ENCODE results near the gene MATN1.

Gene MATN1

GRCh38 chr1:30745156-30745833 is 21.9 kb upstream of the MATN1 start:
- H3K4me1 ChIP-seq (ENCODE audit: control insufficient read depth, insufficient read depth, low read length, poor library complexity, severe bottlenecking) = peaks cover 94% of the 10 kb centered on the region
- H3K36me3 ChIP-seq (ENCODE audit: control insufficient read depth, insufficient read depth, low read length) = peaks cover 27% of the 10 kb centered on the region
- H3K27ac ChIP-seq (ENCODE audit: insufficient read depth, low read length, poor library complexity, severe bottlenecking) = peak overlapping the region; percentile 93
- H3K4me3 ChIP-seq (ENCODE audit: insufficient read depth, low read depth, low read length, poor library complexity, severe bottlenecking) = peak overlapping the region; percentile 33
- DNase-seq = peak in 1 of 3 donors; percentile 17
- H3K9me3 ChIP-seq (ENCODE audit: control insufficient read depth, low read length) = no peaks in the 10 kb centered on the region
- no peaks in the 10 kb centered on the region for H3K27me3 ChIP-seq (replicated peaks; ENCODE audit: control insufficient read depth, insufficient read depth, low read length, poor library complexity, severe bottlenecking)

DNA sequence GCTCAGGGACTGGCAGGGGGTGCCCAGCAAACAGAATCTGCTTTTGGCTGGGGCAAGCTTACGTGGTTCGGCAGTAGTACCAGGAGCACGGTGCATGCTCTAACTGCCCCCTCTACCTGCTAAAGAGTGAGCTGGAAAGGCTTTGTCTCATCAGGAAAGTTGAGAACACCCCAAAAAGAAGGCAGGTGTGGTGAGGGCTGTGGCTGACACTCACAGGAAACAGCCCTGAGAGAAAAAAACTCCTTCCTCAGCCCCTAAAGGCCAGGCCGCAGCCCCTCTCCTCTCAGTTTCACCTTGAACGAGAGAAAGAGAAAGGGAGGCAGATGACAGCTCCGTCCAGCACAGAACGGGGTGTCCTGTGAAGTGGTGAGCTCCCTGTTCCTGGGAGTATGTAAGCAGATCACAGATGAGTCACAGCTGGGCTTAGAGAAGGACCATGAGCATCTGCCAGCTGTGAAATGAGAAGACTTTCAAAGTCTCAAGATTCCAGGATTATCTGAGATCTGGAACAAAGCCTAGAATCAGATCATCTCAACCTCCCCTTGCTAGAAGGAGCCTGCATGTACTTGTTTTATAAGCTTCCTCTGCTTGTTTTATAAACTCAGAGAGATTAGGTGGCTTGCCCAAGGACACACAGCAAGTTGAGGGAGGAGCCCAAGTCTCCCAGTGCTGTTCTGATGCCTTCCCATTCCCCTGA is 20.8 kb upstream of the MATN1 start:
- peak overlapping the region; percentile 1 for H3K4me3 ChIP-seq (ENCODE audit: insufficient read depth, low read depth, low read length, poor library complexity, severe bottlenecking)
- H3K9me3 ChIP-seq (ENCODE audit: control insufficient read depth, low read length) = no peaks in the 10 kb centered on the region
- peaks cover 36% of the 10 kb centered on the region for H3K36me3 ChIP-seq (ENCODE audit: control insufficient read depth, insufficient read depth, low read length)
- peak overlapping the region; percentile 93 for H3K27ac ChIP-seq (ENCODE audit: insufficient read depth, low read length, poor library complexity, severe bottlenecking)
- DNase-seq = peak; percentile 29 to 42 (median 35)
- no peaks in the 10 kb centered on the region for H3K27me3 ChIP-seq (replicated peaks; ENCODE audit: control insufficient read depth, insufficient read depth, low read length, poor library complexity, severe bottlenecking)
- H3K4me1 ChIP-seq (ENCODE audit: control insufficient read depth, insufficient read depth, low read length, poor library complexity, severe bottlenecking) = peaks cover 84% of the 10 kb centered on the region

DNA sequence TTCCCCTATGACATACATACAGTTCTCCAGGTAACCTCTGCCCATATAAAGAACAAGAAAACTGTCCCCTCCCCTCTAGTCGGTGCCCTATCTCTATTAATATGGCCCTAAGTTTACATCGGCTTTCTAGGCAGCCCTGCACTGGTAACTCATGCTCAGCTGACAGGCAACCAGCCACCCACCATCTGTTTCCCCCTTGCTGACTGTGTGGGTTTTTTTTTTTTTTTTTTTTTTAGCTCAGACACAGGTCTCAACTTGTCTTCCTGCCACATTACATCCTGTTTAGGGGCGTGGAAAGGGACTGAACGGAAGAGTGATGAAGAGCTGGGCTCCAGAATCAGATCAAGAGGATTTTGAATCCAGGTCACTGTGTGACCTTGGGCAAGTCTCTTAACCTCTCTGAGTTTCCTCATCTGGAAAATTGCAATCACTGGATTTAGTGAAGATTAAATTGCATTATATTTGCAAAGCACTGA is 20.2 kb upstream of the MATN1 start:
- Histone ChIP-seq H3K4me1 (ENCODE audit: control insufficient read depth, insufficient read depth, low read length, poor library complexity, severe bottlenecking) (peaks cover 78% of the 10 kb centered on the region), H3K27ac (ENCODE audit: insufficient read depth, low read length, poor library complexity, severe bottlenecking) (peak overlapping the region; percentile 93), H3K4me3 (ENCODE audit: insufficient read depth, low read depth, low read length, poor library complexity, severe bottlenecking) (peak overlapping the region; percentile 1), H3K27me3 (replicated peaks; ENCODE audit: control insufficient read depth, insufficient read depth, low read length, poor library complexity, severe bottlenecking) (no peaks in the 10 kb centered on the region), H3K36me3 (ENCODE audit: control insufficient read depth, insufficient read depth, low read length) (peaks cover 42% of the 10 kb centered on the region), H3K9me3 (ENCODE audit: control insufficient read depth, low read length) (no peaks in the 10 kb centered on the region)
- DNase-seq = peak; percentile 69 to 74 (median 74)

DNA sequence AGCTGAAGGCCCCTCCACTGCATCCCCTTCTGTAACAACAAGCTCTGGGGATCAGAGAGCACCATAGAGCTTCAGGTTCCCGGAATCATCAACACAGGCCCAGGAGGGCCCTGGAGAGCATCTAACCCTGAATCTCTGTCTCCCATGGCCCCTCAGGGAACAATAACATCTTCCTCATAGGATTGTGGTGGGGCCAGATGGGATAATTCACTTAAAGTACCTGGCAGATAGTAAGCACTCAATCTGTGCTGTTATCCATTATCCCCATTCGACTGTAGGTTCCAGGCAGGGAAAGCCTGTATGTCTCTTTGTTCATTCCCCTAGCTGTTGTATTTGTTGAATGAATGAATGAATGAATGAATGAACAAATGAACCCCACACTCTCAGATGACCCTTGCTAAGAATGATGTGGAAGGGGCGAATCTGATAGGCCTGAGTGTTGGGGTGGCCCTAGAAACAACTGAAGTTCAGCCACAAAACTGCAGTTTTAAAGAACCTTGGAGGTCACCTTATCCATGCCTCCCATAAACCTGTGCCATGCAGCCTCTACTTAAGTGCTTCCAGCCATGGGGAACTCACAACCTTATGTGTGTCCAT is 19.7 kb upstream of the MATN1 start:
- peaks cover 47% of the 10 kb centered on the region for H3K36me3 ChIP-seq (ENCODE audit: control insufficient read depth, insufficient read depth, low read length)
- H3K27ac ChIP-seq (ENCODE audit: insufficient read depth, low read length, poor library complexity, severe bottlenecking) = peak overlapping the region; percentile 93

DNA sequence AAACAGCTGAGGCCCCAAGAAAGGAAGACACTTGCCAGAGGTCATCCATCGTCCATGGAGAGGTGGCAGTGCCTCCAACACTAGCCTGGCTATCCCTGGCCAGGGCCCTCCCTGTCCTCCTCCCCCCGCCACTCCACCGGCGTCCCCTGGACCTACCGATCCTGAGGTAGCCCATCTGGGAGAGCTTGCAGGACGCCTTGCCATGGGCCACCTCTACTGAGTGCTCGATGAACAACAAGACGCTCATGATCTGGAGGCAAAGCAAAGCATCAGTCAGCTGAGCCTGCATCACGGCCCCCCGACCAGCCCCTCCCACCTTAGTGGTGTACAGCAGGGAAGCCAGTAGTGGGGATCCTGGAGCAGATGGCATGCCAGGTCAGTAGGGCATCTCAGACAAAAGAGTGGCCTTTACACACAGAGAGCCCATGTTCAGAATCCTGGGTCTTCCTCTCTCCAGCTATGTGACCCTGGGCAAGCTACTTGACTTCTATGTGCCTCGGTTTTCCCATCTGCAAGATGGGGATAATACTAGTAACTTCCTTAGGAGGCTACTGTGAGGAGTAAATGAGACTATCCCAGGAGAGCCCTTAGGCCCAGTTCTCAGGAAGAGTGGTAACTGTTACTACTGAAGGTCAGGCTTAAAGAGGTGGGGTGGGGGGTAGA is 19.0 kb upstream of the MATN1 start:
- peaks cover 66% of the 10 kb centered on the region for H3K4me1 ChIP-seq (ENCODE audit: control insufficient read depth, insufficient read depth, low read length, poor library complexity, severe bottlenecking)
- no peaks in the 10 kb centered on the region for H3K9me3 ChIP-seq (ENCODE audit: control insufficient read depth, low read length)
- no peaks in the 10 kb centered on the region for H3K27me3 ChIP-seq (replicated peaks; ENCODE audit: control insufficient read depth, insufficient read depth, low read length, poor library complexity, severe bottlenecking)
- peak overlapping the region; percentile 93 for H3K27ac ChIP-seq (ENCODE audit: insufficient read depth, low read length, poor library complexity, severe bottlenecking)
- H3K4me3 ChIP-seq (ENCODE audit: insufficient read depth, low read depth, low read length, poor library complexity, severe bottlenecking) = no peak overlapping the region
- DNase-seq = no peak
- H3K36me3 ChIP-seq (ENCODE audit: control insufficient read depth, insufficient read depth, low read length) = peaks cover 54% of the 10 kb centered on the region

More for the DNA sequence above, 19.7 kb upstream of the MATN1 start:
- Histone ChIP-seq H3K9me3 (ENCODE audit: control insufficient read depth, low read length) (no peaks in the 10 kb centered on the region), H3K27me3 (replicated peaks; ENCODE audit: control insufficient read depth, insufficient read depth, low read length, poor library complexity, severe bottlenecking) (no peaks in the 10 kb centered on the region), H3K4me3 (ENCODE audit: insufficient read depth, low read depth, low read length, poor library complexity, severe bottlenecking) (no peak overlapping the region), H3K4me1 (ENCODE audit: control insufficient read depth, insufficient read depth, low read length, poor library complexity, severe bottlenecking) (peaks cover 72% of the 10 kb centered on the region)
- no peak for DNase-seq

GRCh38 chr1:30741239-30741894 is 18.0 kb upstream of the MATN1 start:
- Histone ChIP-seq H3K4me1 (ENCODE audit: control insufficient read depth, insufficient read depth, low read length, poor library complexity, severe bottlenecking) (peaks cover 55% of the 10 kb centered on the region), H3K27ac (ENCODE audit: insufficient read depth, low read length, poor library complexity, severe bottlenecking) (peak overlapping the region; percentile 40)

GRCh38 chr1:30740251-30741238 is 17.2 kb upstream of the MATN1 start:
- H3K27me3 ChIP-seq (replicated peaks; ENCODE audit: control insufficient read depth, insufficient read depth, low read length, poor library complexity, severe bottlenecking) = no peaks in the 10 kb centered on the region
- H3K36me3 ChIP-seq (ENCODE audit: control insufficient read depth, insufficient read depth, low read length) = peaks cover 72% of the 10 kb centered on the region
- peaks cover 47% of the 10 kb centered on the region for H3K4me1 ChIP-seq (ENCODE audit: control insufficient read depth, insufficient read depth, low read length, poor library complexity, severe bottlenecking)
- no peaks in the 10 kb centered on the region for H3K9me3 ChIP-seq (ENCODE audit: control insufficient read depth, low read length)
- DNase-seq = no peak
- H3K4me3 ChIP-seq (ENCODE audit: insufficient read depth, low read depth, low read length, poor library complexity, severe bottlenecking) = no peak overlapping the region
- H3K27ac ChIP-seq (ENCODE audit: insufficient read depth, low read length, poor library complexity, severe bottlenecking) = peak overlapping the region; percentile 40

More at GRCh38 chr1:30741239-30741894, 18.0 kb upstream of the MATN1 start:
- peaks cover 64% of the 10 kb centered on the region for H3K36me3 ChIP-seq (ENCODE audit: control insufficient read depth, insufficient read depth, low read length)
- H3K27me3 ChIP-seq (replicated peaks; ENCODE audit: control insufficient read depth, insufficient read depth, low read length, poor library complexity, severe bottlenecking) = no peaks in the 10 kb centered on the region
- no peak overlapping the region for H3K4me3 ChIP-seq (ENCODE audit: insufficient read depth, low read depth, low read length, poor library complexity, severe bottlenecking)
- H3K9me3 ChIP-seq (ENCODE audit: control insufficient read depth, low read length) = no peaks in the 10 kb centered on the region
- no peak for DNase-seq

GRCh38 chr1:30739601-30740000 is 16.2 kb upstream of the MATN1 start:
- Histone ChIP-seq H3K27ac (ENCODE audit: insufficient read depth, low read length, poor library complexity, severe bottlenecking) (peak overlapping the region; percentile 35), H3K4me1 (ENCODE audit: control insufficient read depth, insufficient read depth, low read length, poor library complexity, severe bottlenecking) (peaks cover 38% of the 10 kb centered on the region), H3K36me3 (ENCODE audit: control insufficient read depth, insufficient read depth, low read length) (peaks cover 82% of the 10 kb centered on the region), H3K4me3 (ENCODE audit: insufficient read depth, low read depth, low read length, poor library complexity, severe bottlenecking) (no peak overlapping the region), H3K9me3 (ENCODE audit: control insufficient read depth, low read length) (no peaks in the 10 kb centered on the region), H3K27me3 (replicated peaks; ENCODE audit: control insufficient read depth, insufficient read depth, low read length, poor library complexity, severe bottlenecking) (no peaks in the 10 kb centered on the region)
- DNase-seq = no peak
